ENCODE results near the gene MAP4K4.

GRCh38 chr2:101706121-101706818, 8.8 kb downstream of the MAP4K4 start:
- TF ChIP-seq POLR2A (IDR thresholded peaks at IDR 0.05; ENCODE audit: low read length) (no peak), GATA1 (IDR thresholded peaks at IDR 0.05; ENCODE audit: low read depth, low read length) (no peak)

Data from erythroblast (primary cell).